GF-D8 (cell line): ENCODE measurements around the gene UBE2O.

Experiments used
- DNase-seq: peaks from one replicate; lab custom pipeline; 2025; lab: John Stamatoyannopoulos, UW

UBE2O gene

DNA sequence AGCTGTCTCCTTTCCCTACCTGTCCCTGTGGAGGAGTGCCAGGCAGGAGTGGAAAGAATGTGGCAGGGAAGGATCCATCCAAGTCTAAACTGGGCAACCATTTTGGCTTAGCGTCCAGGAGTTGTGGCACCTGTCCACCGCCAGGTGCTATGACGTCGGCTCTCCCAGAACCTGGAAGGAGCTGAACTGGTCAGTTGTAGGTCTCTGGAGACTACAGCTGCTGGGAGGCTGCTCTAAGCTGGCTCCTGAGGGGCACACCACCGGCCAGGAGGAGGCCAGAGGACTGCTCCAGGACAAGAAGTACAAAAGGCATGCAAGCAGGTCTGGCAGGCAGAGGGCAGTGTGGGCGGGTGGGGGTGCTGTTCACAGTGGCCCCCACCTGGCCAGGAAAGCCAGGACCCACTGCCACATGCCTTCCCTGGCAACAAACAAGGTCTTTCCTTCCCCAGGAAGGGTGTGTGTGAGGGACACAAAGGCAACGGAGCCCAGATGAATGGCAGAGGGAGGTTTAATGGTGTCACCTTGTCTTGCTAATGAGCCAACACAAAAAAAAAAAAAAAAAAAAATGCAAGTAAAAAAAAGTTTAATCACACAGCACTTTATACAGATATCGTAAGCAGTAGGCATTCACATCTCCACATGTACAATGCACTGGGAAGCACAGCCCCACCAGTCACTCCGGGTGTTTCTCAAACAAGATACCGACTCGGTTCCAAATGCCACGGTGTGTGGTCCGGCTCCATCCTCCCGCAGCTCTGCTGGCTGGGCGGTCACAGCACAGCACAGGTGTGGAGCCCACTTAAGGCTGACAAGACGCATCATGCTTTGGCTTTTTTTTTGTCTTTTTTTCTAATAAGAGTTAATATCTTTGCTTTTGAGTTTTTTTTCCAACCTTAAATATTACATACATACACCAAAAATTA, 63.7 kb downstream of the UBE2O start:
- DNase-seq, result no peak

DNA sequence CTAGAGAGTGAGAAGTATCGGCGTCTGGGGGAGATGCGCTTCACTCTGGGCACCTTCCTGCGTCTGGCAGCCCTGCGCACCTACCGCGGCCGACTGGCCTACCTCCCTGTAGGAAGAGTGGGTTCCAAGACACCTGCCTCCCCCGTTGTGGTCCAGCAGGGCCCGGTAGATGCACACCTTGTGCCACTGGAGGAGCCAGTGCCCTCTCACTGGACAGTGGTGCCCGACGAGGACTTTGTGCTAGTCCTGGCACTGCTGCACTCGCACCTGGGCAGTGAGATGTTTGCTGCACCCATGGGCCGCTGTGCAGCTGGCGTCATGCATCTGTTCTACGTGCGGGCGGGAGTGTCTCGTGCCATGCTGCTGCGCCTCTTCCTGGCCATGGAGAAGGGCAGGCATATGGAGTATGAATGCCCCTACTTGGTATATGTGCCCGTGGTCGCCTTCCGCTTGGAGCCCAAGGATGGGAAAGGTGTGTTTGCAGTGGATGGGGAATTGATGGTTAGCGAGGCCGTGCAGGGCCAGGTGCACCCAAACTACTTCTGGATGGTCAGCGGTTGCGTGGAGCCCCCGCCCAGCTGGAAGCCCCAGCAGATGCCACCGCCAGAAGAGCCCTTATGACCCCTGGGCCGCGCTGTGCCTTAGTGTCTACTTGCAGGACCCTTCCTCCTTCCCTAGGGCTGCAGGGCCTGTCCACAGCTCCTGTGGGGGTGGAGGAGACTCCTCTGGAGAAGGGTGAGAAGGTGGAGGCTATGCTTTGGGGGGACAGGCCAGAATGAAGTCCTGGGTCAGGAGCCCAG, 65.8 kb downstream of the UBE2O start:
- DNase-seq, result no peak

DNA sequence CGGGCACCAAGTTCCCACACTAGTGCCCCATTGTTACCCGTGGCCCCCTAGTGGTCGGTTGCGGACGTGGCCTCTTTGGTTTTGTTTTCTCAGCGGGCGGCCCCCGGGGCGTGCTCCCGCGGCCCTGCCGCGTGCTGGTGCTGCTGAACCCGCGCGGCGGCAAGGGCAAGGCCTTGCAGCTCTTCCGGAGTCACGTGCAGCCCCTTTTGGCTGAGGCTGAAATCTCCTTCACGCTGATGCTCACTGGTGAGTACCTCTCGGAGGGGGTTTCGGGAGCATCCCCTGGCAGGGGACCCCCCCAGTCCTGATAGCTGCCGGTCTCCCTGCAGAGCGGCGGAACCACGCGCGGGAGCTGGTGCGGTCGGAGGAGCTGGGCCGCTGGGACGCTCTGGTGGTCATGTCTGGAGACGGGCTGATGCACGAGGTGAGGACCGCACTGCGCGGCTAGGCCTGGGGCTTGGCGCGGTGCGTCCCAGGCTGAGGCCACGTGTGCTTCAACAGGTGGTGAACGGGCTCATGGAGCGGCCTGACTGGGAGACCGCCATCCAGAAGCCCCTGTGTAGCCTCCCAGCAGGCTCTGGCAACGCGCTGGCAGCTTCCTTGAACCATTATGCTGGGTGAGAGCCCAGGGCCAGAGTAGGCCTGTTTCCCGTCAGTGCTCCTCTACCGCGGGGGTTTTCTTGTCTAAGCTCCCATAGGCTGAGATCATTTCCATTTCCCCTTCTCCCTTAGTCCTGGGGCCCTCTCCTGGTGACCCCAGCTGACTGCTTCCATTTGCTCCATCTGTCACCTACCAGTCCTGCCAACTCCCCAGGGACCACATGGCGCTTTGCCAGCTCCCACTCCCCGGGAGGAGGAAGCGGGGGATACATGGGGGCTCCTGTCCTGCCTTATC, 66.8 kb downstream of the UBE2O start:
- DNase-seq, result peak; percentile 71

DNA sequence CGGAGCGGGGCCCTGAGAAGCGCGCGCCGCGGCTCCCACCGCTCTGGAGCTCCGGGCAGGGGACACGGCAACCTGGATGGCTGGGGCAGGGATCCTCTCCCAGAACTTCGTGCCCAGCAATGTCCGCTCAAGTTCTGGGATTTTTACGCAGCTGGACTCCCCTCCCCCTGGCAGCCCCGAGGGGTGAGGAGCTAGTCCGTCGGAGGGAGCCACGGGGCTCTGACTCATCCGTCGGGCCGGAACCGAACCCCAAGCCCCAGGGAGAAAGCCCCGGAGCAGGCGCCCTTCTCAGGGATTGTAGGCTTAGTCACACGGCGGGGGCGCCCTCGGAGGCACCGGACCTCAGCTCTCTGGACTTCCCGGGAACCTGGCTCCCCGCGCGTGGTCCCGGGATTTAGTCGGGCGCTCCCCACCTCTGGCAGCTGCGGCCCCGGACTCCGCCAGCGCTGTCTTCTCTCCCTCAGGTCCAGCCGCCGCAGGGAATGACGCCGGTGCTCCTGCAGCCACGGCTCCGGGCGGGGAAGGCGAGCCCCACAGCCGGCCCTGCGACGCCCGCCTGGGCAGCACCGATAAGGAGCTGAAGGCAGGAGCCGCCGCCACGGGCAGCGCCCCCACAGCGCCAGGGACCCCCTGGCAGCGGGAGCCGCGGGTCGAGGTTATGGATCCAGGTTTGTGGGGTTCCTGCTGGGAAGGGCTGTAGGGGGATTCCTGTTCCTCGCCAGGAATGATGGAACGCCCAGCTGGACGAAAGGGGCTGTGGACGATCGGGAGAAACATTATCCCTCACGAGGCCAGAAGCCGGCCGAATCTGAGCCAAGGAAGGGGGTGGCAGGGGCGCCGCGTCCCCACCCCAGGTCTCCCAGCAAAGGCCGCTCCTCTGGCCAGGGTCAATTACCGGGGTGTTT, 67.7 kb downstream of the UBE2O start:
- no peak for DNase-seq

DNA sequence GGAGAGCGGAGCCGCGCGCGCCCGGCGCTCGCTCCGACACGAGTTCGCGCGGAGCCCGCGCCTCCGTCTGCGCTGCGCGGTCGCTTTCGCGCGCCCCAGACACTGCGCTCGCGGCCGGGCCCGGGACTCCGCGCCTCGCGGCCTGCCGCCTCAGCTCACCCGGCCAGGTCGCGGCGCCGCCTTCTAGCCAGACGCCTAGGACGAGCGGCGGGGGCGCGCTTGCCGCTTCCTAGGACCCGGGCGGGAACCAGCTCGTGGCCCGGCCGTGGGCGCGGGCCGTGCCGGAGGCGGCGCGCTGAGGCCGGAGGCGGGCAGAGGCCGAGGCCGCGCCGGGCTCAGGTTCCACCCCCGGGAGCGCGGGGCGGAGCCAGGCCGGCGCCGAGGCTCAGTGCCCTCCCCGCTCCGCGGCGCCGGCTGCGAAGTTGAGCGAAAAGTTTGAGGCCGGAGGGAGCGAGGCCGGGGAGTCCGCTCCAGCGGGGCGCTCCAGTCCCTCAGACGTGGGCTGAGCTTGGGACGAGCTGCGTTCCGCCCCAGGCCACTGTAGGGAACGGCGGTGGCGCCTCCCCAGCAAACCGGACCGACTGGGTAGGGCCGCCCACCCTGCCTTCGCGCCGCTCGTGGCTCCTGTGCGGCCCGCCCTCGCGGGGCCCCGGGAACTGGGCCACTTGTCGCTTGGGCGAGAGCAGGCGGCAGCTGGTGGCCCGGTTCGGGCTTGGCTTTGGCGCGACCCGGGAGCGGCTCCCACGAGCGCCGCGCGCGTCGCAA, 68.5 kb downstream of the UBE2O start, which contains the start of gene SPHK1:
TSS of gene SPHK1 (plus strand) at position 388 of the 765 bp plus-strand sequence. CDS start 1,036 bp downstream, outside the sequence.
- peak; percentile 16 for DNase-seq

DNA sequence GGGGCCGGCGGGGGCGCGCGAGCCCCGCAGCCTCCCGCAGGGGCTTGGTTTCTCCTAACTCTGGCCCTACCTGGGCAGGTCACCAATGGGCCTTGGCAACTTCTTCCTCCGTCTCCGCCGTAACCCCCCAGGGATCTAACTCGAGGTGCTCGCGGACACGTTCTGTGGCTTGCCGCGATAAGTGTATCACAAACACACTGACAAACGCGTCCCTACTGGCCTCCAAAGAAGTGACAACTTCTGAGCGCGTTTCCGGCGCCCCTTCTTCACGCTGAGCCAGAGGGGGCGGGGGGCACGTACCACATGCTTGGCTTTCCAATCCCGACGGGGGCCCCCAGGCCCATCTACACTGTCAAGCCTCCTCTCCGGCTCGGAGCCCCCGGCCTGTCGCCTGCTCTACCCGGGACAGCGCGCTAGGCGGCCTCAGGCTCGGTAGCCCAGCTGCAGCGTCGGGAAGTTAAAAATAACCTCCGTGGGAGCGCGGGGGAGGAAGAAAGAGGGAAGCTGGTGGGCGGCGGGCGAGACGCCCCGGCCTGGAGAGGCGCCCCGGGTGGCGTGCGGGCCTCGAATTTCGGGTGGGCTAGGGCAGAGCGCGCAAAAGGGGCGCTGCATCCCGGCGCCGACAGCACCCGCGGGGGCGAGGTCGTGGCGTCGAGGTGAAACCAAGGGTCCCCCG, 69.3 kb downstream of the UBE2O start:
- peak; percentile 47 for DNase-seq

DNA sequence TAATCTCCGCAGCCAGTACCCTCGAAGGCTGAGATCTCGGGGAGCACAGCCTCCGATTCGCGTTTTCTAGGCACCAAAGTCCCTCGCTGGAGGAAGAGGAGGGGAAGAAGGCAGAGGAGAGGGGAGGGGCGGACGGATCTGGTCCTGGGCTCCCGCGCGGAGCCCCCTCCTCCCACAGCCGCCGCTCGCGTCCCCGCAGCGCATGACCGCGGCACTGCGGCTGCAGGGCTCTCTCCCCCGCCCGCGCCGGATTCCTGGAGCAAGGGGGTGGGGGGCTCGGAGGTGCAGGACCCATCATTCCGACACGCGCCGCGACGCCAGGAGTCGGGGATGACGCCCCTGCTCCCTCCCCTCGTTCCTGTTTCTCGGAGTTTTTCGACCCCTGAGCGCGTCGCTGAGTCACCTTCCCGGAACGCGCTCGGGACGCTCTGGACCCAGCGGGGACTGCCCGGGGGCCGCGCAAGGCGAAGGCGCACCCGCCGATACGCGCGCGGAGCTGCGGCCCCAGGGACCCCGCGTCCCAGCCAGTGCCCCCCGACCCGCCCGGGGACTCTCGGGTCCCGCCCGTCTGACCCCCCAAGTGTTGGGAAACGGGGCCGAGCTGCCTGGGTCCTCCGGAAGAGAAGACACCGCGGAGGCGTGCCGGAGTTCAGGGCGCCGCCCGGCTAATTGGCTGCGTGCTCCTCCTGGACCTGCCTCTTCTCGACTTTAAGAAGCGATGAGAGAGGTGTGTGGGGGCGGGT, 70.0 kb downstream of the UBE2O start:
- DNase-seq, result peak; percentile 54

DNA sequence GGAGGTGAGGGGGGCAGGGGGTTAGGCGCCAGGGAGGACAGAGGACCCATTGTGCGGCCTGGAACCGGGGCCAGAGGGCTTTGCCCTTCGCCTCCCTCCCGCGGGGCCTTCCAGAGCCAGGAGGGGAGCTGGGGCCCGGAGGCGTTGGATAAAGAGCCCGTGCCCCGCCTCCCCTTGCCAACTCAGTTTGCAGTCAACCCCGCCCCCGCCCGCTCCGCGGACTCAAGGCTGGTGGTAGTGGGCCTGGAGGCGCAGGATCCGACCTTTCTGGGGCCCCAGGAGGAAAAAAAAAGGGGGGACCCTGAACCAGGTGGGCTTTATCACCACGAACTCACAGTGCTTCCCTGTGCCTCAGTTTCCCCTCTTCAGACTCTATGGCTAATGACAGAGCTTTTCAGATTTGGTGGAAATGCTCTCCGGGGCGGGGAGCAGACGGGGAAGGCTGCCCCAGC, 70.6 kb downstream of the UBE2O start:
- DNase-seq, result no peak

DNA sequence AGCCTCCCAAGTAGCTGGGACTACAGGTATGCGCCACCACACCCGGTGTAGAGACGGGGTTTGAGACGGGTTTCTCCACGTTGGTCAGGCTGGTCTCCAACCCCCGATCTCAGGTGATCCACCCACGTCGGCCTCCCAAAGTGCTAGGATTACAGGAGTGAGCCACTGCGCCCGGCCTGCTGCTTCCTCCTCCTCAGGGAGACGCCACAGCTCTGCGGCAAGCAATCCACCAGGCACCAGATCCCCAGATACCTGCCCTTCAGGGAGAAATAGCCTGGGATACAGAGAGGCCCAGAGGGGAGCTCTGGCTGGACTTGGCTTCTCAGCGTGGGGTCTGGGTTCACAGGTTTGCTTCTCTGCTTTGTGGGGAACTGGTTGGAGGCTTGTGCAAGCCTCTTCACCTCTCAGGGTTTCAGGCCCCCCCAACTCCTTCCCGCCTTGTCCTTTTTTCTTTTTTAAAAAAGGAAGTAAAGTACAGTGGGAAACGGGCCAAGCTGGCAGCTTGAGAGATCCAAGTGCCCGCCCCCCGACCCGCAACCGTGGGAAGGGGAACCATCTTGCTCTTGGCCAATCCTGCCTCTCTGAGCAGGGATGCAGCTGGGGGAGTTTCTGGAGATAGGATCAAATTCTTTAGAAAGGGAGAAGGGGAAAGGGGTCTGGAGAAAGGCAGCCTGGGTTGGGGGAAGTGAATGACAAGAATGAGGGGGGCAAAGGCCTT, 71.2 kb downstream of the UBE2O start:
- DNase-seq, result peak; percentile 57

DNA sequence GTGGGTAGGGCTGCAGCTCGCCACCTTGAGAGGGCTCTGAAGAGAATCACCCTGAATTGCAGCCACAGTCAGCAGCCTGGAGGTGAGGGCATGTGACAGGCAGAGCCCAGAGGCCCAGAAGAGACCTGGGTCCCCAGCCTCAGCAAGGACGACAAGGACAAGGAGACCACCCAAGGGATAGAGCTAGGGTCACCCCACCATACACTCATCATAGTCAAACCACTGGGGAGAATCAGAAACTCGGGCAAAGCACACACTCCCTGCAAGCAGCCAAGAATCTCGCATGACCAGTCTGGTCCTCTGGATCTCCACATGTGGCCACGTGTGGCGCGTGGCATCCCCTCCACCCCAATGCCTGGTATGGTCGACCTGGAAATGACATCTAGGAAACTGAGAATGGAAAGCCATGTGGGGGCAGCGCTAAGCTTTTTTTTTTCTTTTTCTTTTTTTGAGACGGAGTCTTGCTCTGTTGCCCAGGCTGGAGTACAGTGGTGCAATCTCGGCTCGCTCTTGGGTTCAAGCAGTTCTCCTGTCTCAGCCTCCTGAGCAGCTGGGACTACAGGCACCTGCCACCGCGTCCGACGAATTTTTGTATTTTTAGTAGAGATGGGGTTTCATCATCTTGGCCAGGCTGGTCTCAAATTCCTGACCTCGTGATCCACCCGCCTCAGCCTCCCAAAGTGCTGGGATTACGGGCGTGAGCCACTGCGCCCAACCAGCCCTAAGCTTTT, 73.1 kb downstream of the UBE2O start:
- no peak for DNase-seq

DNA sequence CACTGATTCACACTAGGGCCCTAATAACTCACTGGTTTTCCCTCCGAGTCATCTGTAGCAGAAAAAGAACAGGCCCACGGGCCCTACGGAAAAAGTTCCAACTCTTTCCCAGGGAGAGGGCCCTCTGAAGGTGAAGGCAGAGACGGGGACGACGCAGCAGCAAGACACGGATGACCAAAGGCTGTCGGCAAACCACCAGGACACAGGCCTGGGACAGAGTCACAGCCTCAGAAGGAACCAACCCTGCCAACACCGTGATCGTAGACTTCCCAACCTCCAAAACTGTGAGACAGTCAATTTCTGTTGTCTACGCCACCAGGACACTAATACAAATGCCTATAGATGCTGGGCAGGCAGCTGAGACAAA, 73.7 kb downstream of the UBE2O start:
- no peak for DNase-seq

DNA sequence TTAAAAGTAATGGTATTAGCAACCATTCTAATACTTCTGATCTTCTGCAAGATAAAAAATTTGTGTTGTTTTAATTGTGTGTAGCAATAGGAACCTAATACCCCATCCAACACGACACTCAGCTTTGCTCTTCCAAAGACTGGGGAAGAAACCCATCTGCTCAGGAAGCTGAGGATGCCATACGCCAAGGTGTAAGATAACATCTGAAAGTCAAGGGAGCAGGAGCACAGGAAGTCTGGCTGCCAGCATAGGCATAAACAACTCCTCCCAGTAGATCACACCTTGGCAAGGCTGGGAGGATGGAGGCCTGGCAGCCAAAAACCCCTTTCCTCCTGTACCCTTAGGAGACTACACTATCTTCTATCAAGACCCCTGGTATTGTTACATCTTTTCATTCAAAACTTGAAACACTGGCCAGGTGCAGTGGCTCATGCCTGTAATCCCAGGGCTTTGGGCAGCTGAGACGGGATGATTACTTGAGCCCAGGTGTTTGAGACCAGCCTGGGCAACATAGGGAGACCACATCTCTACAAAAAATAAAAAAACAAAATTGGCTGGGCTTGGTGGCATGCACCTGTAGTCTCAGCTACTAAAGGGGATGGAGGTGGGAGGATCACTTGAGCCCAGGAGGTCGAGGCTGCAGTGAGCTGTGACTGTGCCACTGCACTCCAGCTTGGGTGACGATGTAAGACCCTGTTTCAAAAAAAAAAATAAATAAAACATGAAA, 74.2 kb downstream of the UBE2O start:
- DNase-seq, result no peak

DNA sequence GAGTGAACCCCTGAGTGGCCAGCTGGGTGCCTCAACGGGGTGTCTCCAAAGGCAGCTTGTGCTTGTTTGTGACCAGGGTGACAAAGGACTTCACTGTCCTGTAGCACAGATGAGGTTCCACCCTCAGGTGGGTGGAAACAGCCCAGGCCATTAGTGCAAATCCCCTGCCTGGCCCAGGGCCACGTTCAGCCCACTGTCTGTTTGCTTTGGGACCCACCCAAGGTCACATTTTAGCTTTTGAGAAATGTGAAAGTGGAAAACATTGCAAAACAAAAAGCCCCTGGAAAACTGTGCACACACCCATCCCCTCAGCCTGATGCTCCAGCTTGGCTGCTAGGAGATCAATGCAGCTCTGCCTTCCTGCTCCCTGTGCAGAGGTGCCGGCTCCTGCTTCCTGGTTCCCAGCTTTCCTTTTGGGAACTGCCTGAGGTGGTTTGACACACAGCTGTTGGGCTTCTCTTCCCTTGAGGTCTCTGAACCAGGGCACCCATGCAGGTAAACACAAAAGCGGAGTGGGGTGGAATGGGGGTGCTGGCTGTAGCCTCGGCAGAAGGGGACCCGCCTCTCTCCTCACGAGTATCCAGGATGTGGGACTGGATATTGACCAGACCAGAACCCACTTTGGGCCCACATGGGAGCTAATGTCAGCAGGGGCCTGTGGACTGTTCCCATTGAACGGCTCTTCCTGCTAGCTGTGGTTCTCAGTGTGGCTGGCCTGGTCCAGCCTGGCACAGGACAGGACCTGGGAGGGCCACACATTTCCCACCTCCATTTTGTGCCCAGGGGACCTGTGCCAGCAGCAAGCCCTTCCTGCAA, 76.4 kb downstream of the UBE2O start:
- no peak for DNase-seq

DNA sequence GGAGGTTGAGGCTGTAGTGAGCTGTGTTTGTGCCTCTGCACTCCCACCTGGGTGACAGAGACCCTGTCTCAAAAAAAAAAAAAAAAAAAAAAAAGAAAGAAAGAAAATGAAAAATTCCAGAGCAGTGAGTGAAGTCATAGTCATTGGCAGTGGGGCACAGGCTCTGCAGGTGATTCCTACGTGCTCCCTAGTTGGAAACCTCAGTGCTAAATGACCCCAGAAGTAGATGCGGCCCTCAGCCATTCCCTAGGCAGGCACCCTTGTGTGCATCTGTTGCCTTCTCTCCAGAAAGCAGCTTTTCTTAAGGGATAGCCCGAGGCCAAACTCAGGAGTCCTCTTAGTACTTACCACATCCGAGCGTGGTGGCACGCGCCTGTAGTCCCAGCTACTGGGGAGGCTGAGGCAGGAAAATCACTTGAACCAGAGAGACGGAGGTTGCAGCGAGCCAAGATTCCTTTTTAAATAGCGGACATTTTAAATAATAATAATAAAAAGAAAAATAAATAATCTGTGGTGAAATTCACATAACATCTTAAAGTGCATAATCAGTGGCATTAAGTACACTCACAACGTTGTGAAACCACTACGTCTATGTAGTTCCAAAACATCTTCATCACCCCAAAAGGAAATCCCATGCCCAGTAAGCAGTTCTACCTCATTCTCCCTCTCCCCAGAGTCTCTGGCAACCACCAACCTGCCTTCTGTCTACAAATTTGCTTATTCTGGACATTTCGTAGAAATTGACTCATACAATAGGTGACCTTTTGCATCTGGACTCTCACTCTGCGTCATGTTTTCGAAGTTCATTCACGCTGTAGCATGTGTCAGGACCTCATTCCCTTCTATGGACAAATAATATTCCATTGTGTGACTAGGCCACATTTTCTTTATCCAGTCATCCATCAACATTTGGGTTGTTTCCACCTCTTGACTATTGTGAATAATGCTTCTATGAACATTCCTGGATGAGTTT, 81.0 kb downstream of the UBE2O start:
- no peak for DNase-seq
